H1 (cell line): ENCODE data around the gene PDE3A. TPM values are rescaled to one million over a fixed set of nuclear protein-coding genes. Genes with fewer than 3 reads are reported as not detected.

Source experiments
- CTCF ChIA-PET: fragments of 300-600 bp; sonication (Branson Sonifier 250); formaldehyde crosslinking; loops from one replicate; lab custom pipeline; 2021; ENCODE audit not compliant: partially characterized antibody; lab: Charles Lee
- POLR2A ChIA-PET: fragments of 300-600 bp; sonication (Branson Sonifier 250); formaldehyde crosslinking; loops from one replicate; lab custom pipeline; 2021; ENCODE audit warnings: inconsistent platforms; ENCODE audit not compliant: partially characterized antibody; lab: Charles Lee
- DNase-seq, 2 experiments: peaks; one replicate each; pipeline versions ENCODE4 v3.0.0 to v3.0.0-alpha.2; 2010 to 2022; ENCODE audit warnings: low spot score in 2 of 2, low read depth in 1 of 2, mixed read lengths in 1 of 2
- FAIRE-seq: peaks from 2 replicates; lab custom pipeline; 2011; peaks lifted over from hg19 to GRCh38; lab: Jason Lieb, UNC
- H2AFZ ChIP-seq: 2 replicates; pipeline ENCODE4 v1.8.1; 2012; ENCODE audit warnings: low read length, inconsistent platforms
- H2AK5ac ChIP-seq: 2 replicates; pipeline ENCODE4 v1.6.1; 2013; ENCODE audit warnings: low read depth, low read length
- H2BK120ac ChIP-seq: replicated peaks from 2 replicates; pipeline ENCODE3; 2013; ENCODE audit warnings: low read depth, low read length, inconsistent platforms
- H2BK12ac ChIP-seq: 2 replicates; pipeline ENCODE4 v1.6.1; 2013; ENCODE audit warnings: low read depth, low read length
- H2BK15ac ChIP-seq: 2 replicates; pipeline ENCODE4 v1.6.1; 2013; ENCODE audit warnings: low read length
- H2BK20ac ChIP-seq: 2 replicates; pipeline ENCODE4 v1.6.1; 2013; ENCODE audit warnings: low read length
- H2BK5ac ChIP-seq: 2 replicates; pipeline ENCODE4 v1.6.1; 2013; ENCODE audit warnings: low read depth, low read length
- H3K14ac ChIP-seq: 2 replicates; pipeline ENCODE4 v1.6.1; 2013; ENCODE audit warnings: inconsistent platforms; ENCODE audit not compliant: insufficient read length
- H3K18ac ChIP-seq: 2 replicates; pipeline ENCODE4 v1.6.1; 2013; ENCODE audit warnings: low read length; ENCODE audit errors: extremely low read depth
- H3K23ac ChIP-seq: 2 replicates; pipeline ENCODE4 v1.6.1; 2013; ENCODE audit warnings: inconsistent platforms; ENCODE audit not compliant: insufficient read length
- H3K23me2 ChIP-seq: 2 replicates; pipeline ENCODE4 v1.6.1; 2013; ENCODE audit warnings: low read depth, low read length
- H3K27ac ChIP-seq: 2 replicates; pipeline ENCODE4 v1.6.1; 2011; ENCODE audit warnings: low read depth, low read length, inconsistent platforms
- H3K27me3 ChIP-seq, 4 experiments: replicated peaks in 1 of 4; 1 replicate in 1 of 4; 2 replicates in 3 of 4; pipeline versions ENCODE4 v1.6.1 to v1.8.1; 2011 to 2013; ENCODE audit warnings: low read length in 3 of 4, mild to moderate bottlenecking in 3 of 4, inconsistent platforms in 2 of 4, mixed read lengths in 2 of 4, moderate library complexity in 1 of 4; ENCODE audit not compliant: control insufficient read depth in 3 of 4, insufficient read depth in 3 of 4; ENCODE audit errors: extremely low read depth in 1 of 4
- H3K36me3 ChIP-seq, 4 experiments: 2 replicates each; pipeline versions ENCODE4 v1.6.1 to v1.8.1; 2011 to 2013; ENCODE audit warnings: mild to moderate bottlenecking in 4 of 4, low read length in 3 of 4, moderate library complexity in 2 of 4, control low read depth in 1 of 4, inconsistent platforms in 1 of 4; ENCODE audit not compliant: insufficient read depth in 4 of 4, control insufficient read depth in 2 of 4
- H3K4ac ChIP-seq: replicated peaks from 2 replicates; pipeline ENCODE3; 2013; ENCODE audit warnings: low read length, low read depth, mixed read lengths, inconsistent platforms; ENCODE audit not compliant: insufficient read length
- H3K4me1 ChIP-seq, 4 experiments: replicated peaks in 1 of 4; 1 replicate in 1 of 4; 2 replicates in 3 of 4; pipeline versions ENCODE4 v1.6.1 to v1.8.1; 2011 to 2013; ENCODE audit warnings: low read length in 3 of 4, inconsistent platforms in 2 of 4, mixed read lengths in 1 of 4; ENCODE audit not compliant: insufficient read depth in 4 of 4, control insufficient read depth in 3 of 4
- H3K4me2 ChIP-seq, 2 experiments: 2 replicates each; pipeline versions ENCODE4 v1.6.1 to v1.8.1; 2011 to 2013; ENCODE audit warnings: low read depth in 2 of 2, low read length in 2 of 2, control low read depth in 1 of 2, inconsistent platforms in 1 of 2, mild to moderate bottlenecking in 1 of 2; ENCODE audit not compliant: insufficient read depth in 1 of 2
- H3K4me3 ChIP-seq, 4 experiments: fragments of 200-600, 300-600 bp in 1 of 4; sonication (generic), shearing (Covaris generic), sonication (Bioruptor Twin) in 1 of 4; 2 replicates each; pipeline versions ENCODE4 v1.5.1 to v1.8.1; 2011 to 2016; ENCODE audit warnings: low read length in 4 of 4, low read depth in 3 of 4, control low read depth in 2 of 4, inconsistent platforms in 2 of 4, mild to moderate bottlenecking in 2 of 4, mixed read lengths in 1 of 4, moderate library complexity in 1 of 4; ENCODE audit not compliant: insufficient read depth in 2 of 4; ENCODE audit errors: extremely low read depth in 1 of 4
- H3K56ac ChIP-seq: replicated peaks from 2 replicates; pipeline ENCODE3; 2013; ENCODE audit warnings: low read depth, mild to moderate bottlenecking, mixed read lengths, low read length, inconsistent platforms; ENCODE audit not compliant: insufficient read length
- H3K79me1 ChIP-seq: 2 replicates; pipeline ENCODE4 v1.6.1; 2013; ENCODE audit warnings: low read depth, low read length, control low read depth
- H3K79me2 ChIP-seq, 2 experiments: 2 replicates each; pipeline versions ENCODE4 v1.6.1 to v1.8.1; 2012 to 2013; ENCODE audit warnings: low read length in 2 of 2, mild to moderate bottlenecking in 2 of 2, inconsistent platforms in 1 of 2; ENCODE audit not compliant: insufficient read depth in 2 of 2, control insufficient read depth in 1 of 2
- H3K9ac ChIP-seq, 4 experiments: replicated peaks in 1 of 4; 1 replicate in 1 of 4; 2 replicates in 3 of 4; pipeline versions ENCODE4 v1.6.1 to v1.8.1; 2011 to 2013; ENCODE audit warnings: low read depth in 3 of 4, low read length in 3 of 4, control low read depth in 2 of 4, mild to moderate bottlenecking in 2 of 4, moderate library complexity in 2 of 4, inconsistent platforms in 1 of 4; ENCODE audit errors: extremely low read depth in 1 of 4
- H3K9me3 ChIP-seq, 2 experiments: 2 replicates each; pipeline versions ENCODE4 v1.6.1 to v1.8.1; 2012 to 2013; ENCODE audit warnings: mild to moderate bottlenecking in 2 of 2, moderate library complexity in 2 of 2, control low read depth in 1 of 2, inconsistent platforms in 1 of 2, low read depth in 1 of 2, low read length in 1 of 2, mixed read lengths in 1 of 2; ENCODE audit not compliant: insufficient read depth in 2 of 2
- H4K20me1 ChIP-seq, 2 experiments: replicated peaks in 1 of 2; 2 replicates each; pipeline versions ENCODE3 to v1.8.1; 2011 to 2013; ENCODE audit warnings: inconsistent platforms in 2 of 2, low read length in 2 of 2, mild to moderate bottlenecking in 1 of 2; ENCODE audit not compliant: insufficient read depth in 2 of 2, control insufficient read depth in 1 of 2
- H4K5ac ChIP-seq: 2 replicates; pipeline ENCODE4 v1.6.1; 2013; ENCODE audit warnings: low read length, low read depth, mixed read lengths, inconsistent platforms; ENCODE audit not compliant: insufficient read length
- H4K8ac ChIP-seq: 2 replicates; pipeline ENCODE4 v1.8.0; 2013; ENCODE audit warnings: mild to moderate bottlenecking, moderate library complexity, low read length, inconsistent platforms; ENCODE audit not compliant: insufficient read depth; ENCODE audit errors: extremely low read depth
- H4K91ac ChIP-seq: replicated peaks from 2 replicates; pipeline ENCODE3; 2013; ENCODE audit warnings: low read length, mixed read lengths, inconsistent platforms; ENCODE audit not compliant: insufficient read length
- CTCF ChIP-seq, 3 experiments: IDR thresholded peaks; 1 replicate in 2 of 3; 2 replicates in 1 of 3; pipeline versions ENCODE4 v1.5.1 to v1.6.1; 2011; ENCODE audit warnings: low read length in 3 of 3, mild to moderate bottlenecking in 3 of 3, inconsistent platforms in 2 of 3, low read depth in 1 of 3, moderate library complexity in 1 of 3; ENCODE audit not compliant: insufficient read depth in 1 of 3; ENCODE audit errors: control extremely low read depth in 1 of 3
- RAD21 ChIP-seq, 2 experiments: IDR thresholded peaks in 1 of 2; conservative IDR thresholded peaks in 1 of 2; 2 replicates each; pipeline ENCODE4 v1.6.1; 2011; ENCODE audit warnings: low read depth in 2 of 2, low read length in 2 of 2, improper control_type of control experiment in 1 of 2, inconsistent platforms in 1 of 2, mild to moderate bottlenecking in 1 of 2, moderate library complexity in 1 of 2
- RFX5 ChIP-seq: IDR thresholded peaks from 2 replicates; pipeline ENCODE4 v1.6.1; 2011; ENCODE audit warnings: low read depth, low read length, improper control_type of control experiment, borderline replicate concordance
- WGBS, 2 experiments: shearing (Covaris generic) in 1 of 2; methylation state at CpG; one replicate each; pipeline versions ENCODE4 v1.1.6 to v1.1.7; 2013 to 2015; ENCODE audit warnings: low lambda C conversion rate in 2 of 2, mixed read lengths in 2 of 2, inconsistent platforms in 1 of 2, low coverage in 1 of 2, missing lambda C conversion rate in 1 of 2; ENCODE audit not compliant: insufficient replicate concordance in 2 of 2, insufficient coverage in 1 of 2, insufficient read length in 1 of 2; ENCODE audit errors: extremely low coverage in 1 of 2, missing lambda C conversion rate in 1 of 2; 5-methylcytosine and 5-hydroxymethylcytosine counted together
- polyA plus RNA-seq, 7 experiments: library from polyadenylated mRNA; depleted of rRNA in 3 of 7; stranded (reverse) in 5 of 7; unstranded in 2 of 7; fragments of >200 nt in 5 of 7; fragments of 200-250 nt in 2 of 7; gene quantifications; 1 replicate in 5 of 7; 2 replicates in 1 of 7; 4 replicates in 1 of 7; pipeline versions ENCODE4 v1.2.1 to v1.2.3, GENCODE V29; 2011 to 2013; ENCODE audit warnings: missing spikeins in 2 of 7, mixed read lengths in 2 of 7
- total RNA-seq: library from RNA; stranded (reverse); fragmentation: NEBNext Ultra II Directional; extraction: Animal tissue kit (Norgen Biotek cat#: 25700); gene quantifications from 2 replicates; pipeline ENCODE4 v1.2.1, GENCODE V29; 2021

PDE3A gene
- total and polyA plus RNA-seq, 2 of the 8 experiments (the other 6 are each of a cell fraction or from before 2014, with no cell fraction given): 1.4 to 3.4 TPM

- Histone ChIP-seq H2AK5ac (no peak overlapping the region), H3K23ac (no peak overlapping the region), H2BK15ac (no peak overlapping the region), H4K5ac (no peak overlapping the region), H3K56ac (no peak overlapping the region), H3K4me3 (no peak overlapping the region), H4K20me1 (no peaks in the 10 kb centered on the region), H3K27ac (no peak overlapping the region), H2BK20ac (no peak overlapping the region), H3K27me3 (no peaks in the 10 kb centered on the region), H3K79me1 (no peaks in the 10 kb centered on the region), H3K9ac (no peak overlapping the region), H3K4me2 (no peak overlapping the region), H4K8ac (no peak overlapping the region), H3K23me2 (no peaks in the 10 kb centered on the region), H3K79me2 (no peaks in the 10 kb centered on the region), H4K91ac (no peak overlapping the region), H3K14ac (no peak overlapping the region), H3K4me1 (no peaks in the 10 kb centered on the region), H3K4ac (no peak overlapping the region), H2BK12ac (no peak overlapping the region), H2BK120ac (no peak overlapping the region), H2BK5ac (no peak overlapping the region), H3K36me3 (no peaks in the 10 kb centered on the region), H3K18ac (no peak overlapping the region), H2AFZ (no peak overlapping the region), H3K9me3 (no peaks in the 10 kb centered on the region)
- TF ChIP-seq RAD21 (IDR thresholded peaks at IDR 0.05 in 1 of 2, conservative IDR thresholded peaks at IDR 0.05 in 1 of 2; ENCODE audit: low read depth in 2 of 2, low read length in 2 of 2): peak; percentile 75 to 76
- peak in 2 of 3 experiments; percentile 40 to 57; a peak in 2 of 4 replicates for TF ChIP-seq CTCF (IDR thresholded peaks at IDR 0.05; ENCODE audit: control extremely low read depth in 1 of 3, insufficient read depth in 1 of 3, low read depth in 1 of 3, low read length in 3 of 3)
- TF ChIP-seq RFX5: no peak
- no peak for DNase-seq
- ChIA-PET CTCF (no interaction called here), POLR2A (no interaction called here)
- 73% methylated on average over 3 of the region's 3 CpGs; no CpG with 5 or more reads in 1 of the 2 experiments for WGBS, 2 experiments
- FAIRE-seq: no peak
These were observed 278.0 kb downstream of the PDE3A start for GRCh38 chr12:20646239-20646827.
